OCI-LY1 (cell line): ENCODE measurements around the gene CALB2.

ENCODE experiments used
- CTCF ChIP-seq: fragments of 200-600 bp; sonication (generic), shearing (Covaris generic); IDR thresholded peaks from 2 replicates; pipeline ENCODE4 v1.5.1; 2017; ENCODE audit warnings: mild to moderate bottlenecking, antibody characterized with exemption, low read length, moderate library complexity, mixed read lengths
- EZH2 ChIP-seq: fragments of 200-600 bp; sonication (generic), shearing (Covaris generic); IDR thresholded peaks from 2 replicates; pipeline ENCODE4 v1.8.0; 2017; ENCODE audit warnings: borderline replicate concordance, mixed run types, mild to moderate bottlenecking, antibody characterized with exemption, low read length, moderate library complexity, mixed read lengths

GRCh38 chr16:71430744-71431143 lies 72.2 kb downstream of the CALB2 start:
- TF ChIP-seq CTCF = no peak
- no peak for TF ChIP-seq EZH2
